HepG2 (cell line): ENCODE data around the gene PFKL. TPM values are rescaled to one million over a fixed set of nuclear protein-coding genes. Genes with fewer than 3 reads are reported as not detected.

Source experiments
- ATF4 ChIP-seq, 2 experiments: fragments of 450-650 bp in 1 of 2; sonication (generic) in 1 of 2; formaldehyde crosslinking; IDR thresholded peaks; 2 replicates each; pipeline versions ENCODE4 v1.5.0 to v1.8.0; 2020 to 2022; ENCODE audit warnings: mild to moderate bottlenecking in 1 of 2, missing genetic modification reagents in 1 of 2
- CERS6 ChIP-seq: sonication (generic); formaldehyde crosslinking; IDR thresholded peaks from 2 replicates; pipeline ENCODE4 v1.5.0; 2020; ENCODE audit warnings: missing genetic modification reagents
- HNRNPK ChIP-seq: fragments of 200-400 bp; formaldehyde crosslinking; IDR thresholded peaks from 2 replicates; pipeline ENCODE4 v1.6.1; 2018; ENCODE audit warnings: low read length, low read depth, moderate library complexity, mild to moderate bottlenecking; ENCODE audit not compliant: poor library complexity, severe bottlenecking
- SNAPC2 ChIP-seq: sonication (generic); formaldehyde crosslinking; IDR thresholded peaks from 2 replicates; pipeline ENCODE4 v1.8.1; 2022; ENCODE audit warnings: mild to moderate bottlenecking, missing genetic modification reagents
- SNAPC5 ChIP-seq: sonication (generic); formaldehyde crosslinking; IDR thresholded peaks from 2 replicates; pipeline ENCODE4 v1.8.1; 2023; ENCODE audit warnings: mild to moderate bottlenecking, missing genetic modification reagents, borderline replicate concordance
- TCF7L2 ChIP-seq: IDR thresholded peaks from 2 replicates; pipeline ENCODE4 v1.6.1; 2011; ENCODE audit warnings: mild to moderate bottlenecking, low read depth, low read length, moderate library complexity
- TEF ChIP-seq: sonication (generic); formaldehyde crosslinking; IDR thresholded peaks from 2 replicates; pipeline ENCODE4 v1.5.0; 2020; ENCODE audit warnings: missing genetic modification reagents
- ZNF337 ChIP-seq: sonication (generic); formaldehyde crosslinking; IDR thresholded peaks from 2 replicates; pipeline ENCODE4 v1.5.1; 2020; ENCODE audit warnings: missing genetic modification reagents, low read depth, mild to moderate bottlenecking, borderline replicate concordance
- ZNF432 ChIP-seq: sonication (generic); formaldehyde crosslinking; IDR thresholded peaks from 2 replicates; pipeline ENCODE4 v1.5.0; 2020; ENCODE audit warnings: missing genetic modification reagents, mild to moderate bottlenecking, borderline replicate concordance
- polyA plus RNA-seq, 8 experiments: library from polyadenylated mRNA; depleted of rRNA in 3 of 8; stranded (reverse) in 7 of 8; unstranded in 1 of 8; fragments of >200 nt; fragmentation: Illumina TruSeq in 4 of 8; extraction: Trizol in 4 of 8; gene quantifications; 2 replicates each; pipeline versions ENCODE4 v1.2.1 to v1.2.3, GENCODE V29; 2011 to 2016; ENCODE audit warnings: low read depth in 4 of 8, missing spikeins in 1 of 8, mixed read lengths in 1 of 8; ENCODE audit not compliant: insufficient read depth in 1 of 8
- total RNA-seq, 5 experiments: library from RNA; depleted of rRNA; stranded (reverse); fragments of >200 nt; fragmentation: Illumina TruSeq; extraction: Trizol; gene quantifications; 2 replicates each; pipeline ENCODE4 v1.2.3, GENCODE V29; 2016; ENCODE audit warnings: low read depth in 1 of 5
- TF ChIP-seq, protein P1 (sequence below): sonication (generic); formaldehyde crosslinking; IDR thresholded peaks from 2 replicates; pipeline ENCODE4 v1.5.0; 2020; ENCODE audit warnings: mild to moderate bottlenecking, missing genetic modification reagents

Gene PFKL
- total and polyA plus RNA-seq, 2 of the 13 experiments (the other 11 are each of a cell fraction or from before 2014, with no cell fraction given): 92.8 to 106 TPM

DNA sequence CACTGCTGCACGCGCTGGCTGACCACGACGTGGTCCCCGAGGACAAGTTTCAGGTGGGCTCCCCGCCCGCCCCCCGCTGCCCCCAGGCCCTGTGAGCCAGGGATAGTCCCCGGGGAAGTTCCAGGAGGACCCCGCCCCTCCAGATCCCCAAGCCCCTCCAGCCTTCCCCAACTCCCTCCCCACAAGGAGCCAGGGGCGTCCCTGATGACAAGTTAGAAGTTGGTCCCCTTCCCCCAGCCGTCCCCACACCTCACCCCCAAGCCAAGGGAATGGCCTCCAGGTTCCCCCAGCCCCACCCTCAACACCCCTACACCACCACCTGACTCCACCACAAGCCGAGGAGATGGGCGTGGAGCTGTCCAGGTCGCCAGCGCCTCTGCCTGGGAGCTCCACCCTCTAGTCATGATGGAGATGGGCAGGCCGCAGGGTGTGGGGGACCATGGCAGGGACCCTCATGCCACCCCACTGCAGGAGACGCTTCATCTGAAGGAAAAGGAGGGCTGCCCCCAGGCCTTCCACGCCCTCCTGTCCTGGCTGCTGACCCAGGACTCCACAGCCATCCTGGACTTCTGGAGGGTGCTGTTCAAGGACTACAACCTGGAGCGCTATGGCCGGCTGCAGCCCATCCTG is 13.7 kb upstream of the PFKL start (continued):
- TF ChIP-seq ZNF337 (CRISPR knock-in tag) (no peak), TEF (CRISPR knock-in tag) (no peak), ATF4 (CRISPR knock-in tag; IDR thresholded peaks at IDR 0.05) (no peak), SNAPC5 (CRISPR knock-in tag) (no peak), TCF7L2 (no peak), HNRNPK (no peak), CERS6 (CRISPR knock-in tag) (no peak), SNAPC2 (CRISPR knock-in tag) (no peak), ZNF432 (CRISPR knock-in tag) (no peak)
- TF ChIP-seq, protein P1, sequence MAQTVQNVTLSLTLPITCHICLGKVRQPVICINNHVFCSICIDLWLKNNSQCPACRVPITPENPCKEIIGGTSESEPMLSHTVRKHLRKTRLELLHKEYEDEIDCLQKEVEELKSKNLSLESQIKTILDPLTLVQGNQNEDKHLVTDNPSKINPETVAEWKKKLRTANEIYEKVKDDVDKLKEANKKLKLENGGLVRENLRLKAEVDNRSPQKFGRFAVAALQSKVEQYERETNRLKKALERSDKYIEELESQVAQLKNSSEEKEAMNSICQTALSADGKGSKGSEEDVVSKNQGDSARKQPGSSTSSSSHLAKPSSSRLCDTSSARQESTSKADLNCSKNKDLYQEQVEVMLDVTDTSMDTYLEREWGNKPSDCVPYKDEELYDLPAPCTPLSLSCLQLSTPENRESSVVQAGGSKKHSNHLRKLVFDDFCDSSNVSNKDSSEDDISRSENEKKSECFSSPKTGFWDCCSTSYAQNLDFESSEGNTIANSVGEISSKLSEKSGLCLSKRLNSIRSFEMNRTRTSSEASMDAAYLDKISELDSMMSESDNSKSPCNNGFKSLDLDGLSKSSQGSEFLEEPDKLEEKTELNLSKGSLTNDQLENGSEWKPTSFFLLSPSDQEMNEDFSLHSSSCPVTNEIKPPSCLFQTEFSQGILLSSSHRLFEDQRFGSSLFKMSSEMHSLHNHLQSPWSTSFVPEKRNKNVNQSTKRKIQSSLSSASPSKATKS (CRISPR knock-in tag): no peak
